Hepatocyte (in vitro differentiated cells): ENCODE data around the gene PORCN.

ENCODE experiments used
- CTCF ChIP-seq: fragments of 200-600 bp; sonication (generic); IDR thresholded peaks from 2 replicates; pipeline ENCODE4 v1.5.1; 2016; ENCODE audit warnings: antibody characterized with exemption, mild to moderate bottlenecking; ENCODE audit not compliant: poor library complexity
- EZH2 ChIP-seq: fragments of 200-600 bp; sonication (generic); IDR thresholded peaks from 2 replicates; pipeline ENCODE4 v1.6.1; 2016; ENCODE audit warnings: antibody characterized with exemption, mild to moderate bottlenecking, borderline replicate concordance

GRCh38 chrX:48472225-48472624 is 36.6 kb upstream of the PORCN start:
- TF ChIP-seq CTCF: no peak
- no peak for TF ChIP-seq EZH2
